GM12891 (cell line): ENCODE data around the gene GRAMD2B.

Experiments
- POLR2A ChIP-seq: IDR thresholded peaks from 2 replicates; pipeline ENCODE4 v1.6.1; 2011; ENCODE audit warnings: low read depth, low read length, control low read depth
- SPI1 ChIP-seq: IDR thresholded peaks from 2 replicates; pipeline ENCODE4 v1.6.1; 2011; ENCODE audit warnings: low read depth, low read length, control low read depth

GRCh38 chr5:126503602-126504104 is 80.4 kb downstream of the GRAMD2B start:
- TF ChIP-seq POLR2A (no peak), SPI1 (no peak)
